Measurements from ENCODE around the gene FMO5. TPM values are rescaled to one million over a fixed set of nuclear protein-coding genes. Genes with fewer than 3 reads are reported as not detected.
"Not testable (repeated sequence)": the region's sequence is repeated elsewhere in the genome, so short reads cannot be mapped to it uniquely, and the experiment has no call there.

FMO5 gene
- polyA plus RNA-seq, 3 donors, result 5.3 to 8.2 (median 7.6) TPM

DNA sequence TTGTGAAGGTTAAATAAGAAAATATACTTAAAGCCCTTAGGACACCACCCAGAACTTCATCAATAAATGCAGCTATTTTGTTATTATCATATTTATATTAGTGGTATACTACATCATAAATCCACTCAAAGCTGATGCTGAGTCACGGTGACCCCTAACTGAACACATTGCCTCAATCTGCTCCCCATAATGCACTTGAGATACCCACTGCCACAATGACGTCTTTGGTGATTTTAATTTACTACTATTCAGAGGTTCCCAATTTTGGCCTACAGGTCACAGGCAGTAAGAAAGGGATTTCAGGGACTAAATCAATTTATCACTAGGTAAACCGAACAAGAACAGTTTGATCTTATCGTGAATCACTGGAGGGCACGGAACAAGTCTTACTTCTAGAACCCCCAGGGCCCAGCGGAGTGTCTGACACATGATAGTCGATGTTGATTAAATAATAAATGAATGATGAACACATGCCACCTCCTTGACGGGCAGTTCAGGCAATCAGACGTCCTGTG, 16.9 kb upstream of the FMO5 start:
- 16 to 20% (median 17%) methylated on average over 9 of the region's 9 CpGs for WGBS, 3 donors

DNA sequence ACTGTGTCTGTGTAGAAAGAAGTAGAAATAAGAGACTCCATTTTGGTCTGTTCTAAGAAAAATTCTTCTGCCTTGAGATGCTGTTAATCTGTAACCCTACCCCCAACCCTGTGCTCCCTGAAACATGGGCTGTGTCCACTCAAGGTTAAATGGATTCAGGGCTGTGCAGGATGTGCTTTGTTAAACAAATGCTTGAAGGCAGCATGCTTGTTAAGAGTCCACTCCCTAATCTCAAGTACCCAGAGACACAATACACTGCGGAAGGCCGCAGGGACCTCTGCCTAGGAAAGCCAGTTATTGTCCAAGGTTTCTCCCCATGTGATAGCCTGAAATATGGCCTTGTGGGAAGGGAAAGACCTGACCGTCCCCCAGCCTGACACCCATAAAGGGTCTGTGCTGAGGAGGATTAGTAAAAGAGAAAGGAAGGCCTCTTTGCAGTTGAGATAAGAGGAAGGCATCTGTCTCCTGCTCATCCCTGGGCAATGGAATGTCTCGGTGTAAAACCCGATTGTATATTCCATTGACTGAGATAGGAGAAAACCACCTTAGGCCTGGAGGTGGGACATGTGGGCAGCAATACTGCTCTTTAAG, 15.1 kb upstream of the FMO5 start:
- not testable (repeated sequence) for H3K27ac ChIP-seq (ENCODE audit: low read depth, low read length)
- 87 to 95% (median 87%) methylated on average over 5 of the region's 5 CpGs for WGBS, 3 donors

More for the DNA sequence above, 16.9 kb upstream of the FMO5 start:
- no peak overlapping the region for H3K27ac ChIP-seq (ENCODE audit: low read depth, low read length)

DNA sequence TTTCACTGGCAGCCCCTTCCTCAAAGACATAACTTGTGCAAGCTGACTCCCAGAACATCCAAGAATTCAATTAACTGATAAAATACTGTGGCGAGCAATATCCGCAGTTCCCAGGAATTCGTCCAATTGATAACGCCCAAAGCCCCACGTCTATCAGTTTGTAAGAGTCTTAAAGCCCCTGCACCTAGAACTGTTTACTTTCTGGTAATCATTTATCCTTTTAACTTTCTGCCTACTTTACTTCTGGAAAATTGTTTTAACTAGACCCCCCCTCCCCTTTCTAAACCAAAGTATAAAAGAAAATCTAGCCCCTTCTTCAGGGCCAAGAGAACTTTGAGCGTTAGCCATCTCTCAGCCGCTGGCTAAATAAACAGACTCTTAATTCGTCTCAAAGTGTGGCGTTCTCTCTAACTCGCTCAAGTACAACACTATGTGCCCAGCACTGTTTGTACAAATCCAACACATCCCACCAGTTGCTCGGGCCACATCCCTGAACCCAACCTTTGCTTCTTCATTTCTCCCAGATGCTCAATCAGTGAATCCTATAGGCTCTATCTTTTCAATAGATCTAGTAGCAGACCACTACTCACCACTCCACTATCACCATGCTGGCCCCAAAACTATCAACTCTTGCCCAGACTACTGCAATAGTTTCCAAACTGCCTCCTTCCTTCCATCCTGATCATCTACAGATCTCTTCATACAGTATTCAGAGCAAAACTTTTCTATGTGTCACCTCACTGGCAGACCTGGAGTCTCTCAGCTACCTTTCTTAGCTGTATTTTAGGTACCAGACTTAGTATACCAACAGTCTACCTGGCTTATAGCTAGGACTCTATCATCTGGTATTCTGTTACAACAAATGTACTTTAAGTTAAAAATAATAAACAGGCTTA, 14.0 kb upstream of the FMO5 start:
- 44 to 83% (median 74%) methylated on average over 11 of the region's 11 CpGs for WGBS, 3 donors
- no peak overlapping the region for H3K27ac ChIP-seq (ENCODE audit: low read depth, low read length)

DNA sequence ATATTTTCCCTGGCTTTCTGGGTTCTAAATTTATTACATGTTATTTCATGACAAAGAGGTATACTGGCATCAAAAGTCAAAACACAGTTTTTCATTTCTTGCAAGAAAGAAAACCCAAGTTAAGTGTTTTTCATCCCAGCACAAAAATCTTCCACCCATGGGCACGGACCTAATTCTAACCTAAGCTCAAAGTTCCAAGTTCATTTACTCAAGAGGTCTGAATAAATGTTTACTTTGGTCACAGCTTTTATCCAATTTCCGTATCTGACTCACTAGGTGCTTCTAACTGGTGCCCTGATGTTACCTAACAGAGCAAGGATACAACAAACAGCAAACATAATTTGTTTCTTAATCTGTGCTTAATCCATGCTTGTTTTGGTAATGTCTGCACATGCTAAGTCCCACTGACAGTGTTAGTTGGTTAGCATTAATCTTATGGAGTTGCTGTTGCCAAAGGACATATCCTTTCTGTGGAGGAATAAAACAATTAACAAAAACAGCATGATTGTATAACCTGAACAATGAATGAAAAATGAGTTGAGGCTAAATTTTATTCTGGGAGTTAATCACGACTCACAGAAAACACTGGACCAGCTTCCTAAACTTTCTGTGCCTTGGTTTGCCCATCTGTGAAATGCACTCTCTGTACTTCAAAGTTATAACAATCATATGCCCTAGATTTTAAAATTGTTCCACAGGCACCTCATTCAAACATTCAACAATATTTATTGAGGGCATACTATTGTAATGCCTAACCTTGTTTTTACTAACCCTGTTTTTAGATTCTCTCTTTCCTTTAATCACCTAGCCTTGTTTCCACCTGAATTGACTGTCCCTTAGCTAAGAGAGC, 13.1 kb upstream of the FMO5 start:
- no peak overlapping the region for H3K27ac ChIP-seq (ENCODE audit: low read depth, low read length)
- WGBS, 3 donors, result 35 to 79% (median 76%) methylated on average over 3 of the region's 3 CpGs

DNA sequence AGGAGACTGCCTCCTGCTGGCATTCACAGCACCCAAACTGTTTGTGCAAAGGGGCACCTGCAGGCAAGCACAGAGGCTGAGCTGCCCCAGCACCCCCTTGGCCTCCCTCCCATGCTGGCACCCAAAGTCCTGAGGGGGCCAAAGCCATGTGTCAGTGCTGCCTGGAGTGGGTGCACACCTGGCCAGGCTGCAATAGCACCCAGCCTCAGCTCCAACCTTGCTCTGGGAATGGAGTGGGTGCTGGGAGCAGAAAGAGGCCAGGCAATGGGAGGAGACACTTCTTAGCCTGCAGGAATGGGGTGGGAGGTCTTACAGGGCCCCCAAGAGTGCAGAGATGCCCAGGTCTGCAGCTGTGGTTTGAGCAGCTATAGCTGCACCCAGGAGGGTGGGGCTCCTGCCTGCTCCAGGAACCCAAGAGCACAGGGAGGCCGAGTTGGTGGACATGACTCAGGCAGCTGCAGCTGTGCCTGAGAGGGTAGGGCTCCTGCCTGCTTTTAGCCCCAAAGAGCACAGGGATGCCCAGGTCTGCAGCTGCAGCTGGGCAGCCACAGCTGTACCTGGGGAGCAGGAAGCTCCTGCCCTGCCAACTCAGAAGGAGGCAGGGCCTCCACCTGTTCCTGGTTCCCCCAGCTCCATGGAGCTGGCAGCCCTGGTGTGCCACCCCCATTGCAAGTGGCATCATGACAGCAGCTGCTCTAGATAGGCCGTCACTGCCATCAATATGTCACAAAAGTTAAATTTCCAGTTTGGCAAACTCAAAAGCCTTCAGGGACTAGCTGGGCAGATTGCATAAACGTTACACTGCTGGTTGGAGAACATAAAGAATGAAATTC, 12.0 kb upstream of the FMO5 start:
- H3K27ac ChIP-seq (ENCODE audit: low read depth, low read length), result no peak overlapping the region
- WGBS, 3 donors, result 27 to 73% (median 68%) methylated on average over 3 of the region's 3 CpGs

DNA sequence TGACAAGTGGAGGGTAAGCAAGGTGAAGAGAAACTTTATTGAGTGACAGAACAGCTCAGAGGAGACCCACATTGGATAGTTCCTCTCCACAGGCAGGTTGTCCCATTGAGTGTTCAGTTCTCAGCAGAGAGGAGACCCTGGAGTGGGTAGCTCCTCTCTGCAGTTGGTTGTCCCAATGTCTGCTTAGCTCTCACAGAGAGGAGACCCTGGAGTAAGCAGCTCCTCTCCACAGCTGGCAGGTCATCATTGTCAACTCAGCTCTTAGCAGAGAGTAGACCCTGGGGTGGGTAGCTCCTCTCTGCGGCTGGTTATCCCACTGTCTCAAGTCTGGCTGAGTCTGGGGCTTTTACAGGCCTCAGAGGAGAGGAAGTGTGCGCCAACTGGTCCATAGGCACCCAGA, 11.3 kb upstream of the FMO5 start:
- 54 to 95% (median 74%) methylated on average over 2 of the region's 2 CpGs for WGBS, 3 donors
- no peak overlapping the region for H3K27ac ChIP-seq (ENCODE audit: low read depth, low read length)

DNA sequence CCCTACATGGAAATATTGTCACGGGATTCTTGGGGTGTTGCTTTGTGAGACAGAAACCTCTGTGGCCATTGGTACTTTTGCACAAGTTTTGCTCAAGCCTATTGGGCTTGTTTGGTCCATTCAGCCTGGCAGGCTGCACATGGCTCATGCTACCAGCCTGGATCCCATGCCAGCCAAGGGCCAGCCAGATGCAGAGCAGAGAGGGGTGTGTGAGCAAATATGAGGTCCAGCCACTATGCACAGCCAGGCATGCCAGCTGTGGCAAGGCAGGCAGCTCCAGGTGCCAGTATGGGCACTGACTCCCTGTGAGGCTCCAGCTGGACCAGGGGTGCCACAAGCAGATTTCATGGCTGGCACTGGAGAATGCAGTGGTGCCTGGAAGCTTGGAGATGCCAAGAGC, 10.7 kb upstream of the FMO5 start:
- WGBS, 3 donors, result 94 to 98% (median 97%) methylated on average over 1 of the region's 1 CpG
- no peak overlapping the region for H3K27ac ChIP-seq (ENCODE audit: low read depth, low read length)

DNA sequence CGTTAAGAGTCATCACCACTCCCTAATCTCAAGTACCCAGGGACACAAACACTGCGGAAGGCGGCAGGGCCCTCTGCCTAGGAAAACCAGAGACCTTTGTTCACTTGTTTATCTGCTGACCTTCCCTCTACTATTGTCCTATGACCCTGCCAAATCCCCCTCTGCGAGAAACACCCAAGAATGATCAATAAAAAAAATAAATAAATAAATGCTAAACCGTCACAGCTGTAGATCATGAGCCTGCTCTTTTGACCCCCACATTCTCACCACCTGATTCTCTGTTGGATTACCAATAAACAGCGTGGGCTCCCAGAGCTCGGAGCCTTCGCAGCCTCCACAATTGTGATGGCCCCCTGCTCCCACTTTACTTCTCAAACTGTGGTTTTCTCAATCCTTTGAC, 8.8 kb upstream of the FMO5 start:
- WGBS, 3 donors, result 72 to 85% (median 74%) methylated on average over 5 to 6 of the region's 8 CpGs
- H3K27ac ChIP-seq (ENCODE audit: low read depth, low read length), result not testable (repeated sequence)

DNA sequence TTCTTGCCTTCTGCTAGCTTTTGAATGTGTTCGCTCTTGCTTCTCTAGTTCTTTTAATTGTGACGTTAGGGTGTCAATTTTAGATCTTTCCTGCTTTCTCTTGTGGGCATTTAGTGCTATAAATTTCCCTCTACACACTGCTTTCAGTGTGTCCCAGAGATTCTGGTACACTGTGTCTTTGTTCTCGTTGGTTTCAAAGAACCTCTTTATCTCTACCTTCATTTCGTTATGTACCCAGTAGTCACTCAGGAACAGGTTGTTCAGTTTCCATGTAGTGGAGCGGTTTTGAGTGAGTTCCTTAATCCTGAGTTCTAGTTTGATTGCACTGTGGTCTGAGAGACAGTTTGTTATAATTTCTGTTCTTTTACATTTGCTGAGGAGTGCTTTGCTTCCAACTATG, 5.9 kb upstream of the FMO5 start:
- WGBS, 3 donors, result 46 to 88% (median 86%) methylated on average over 5 of the region's 5 CpGs
- H3K27ac ChIP-seq (ENCODE audit: low read depth, low read length), result not testable (repeated sequence)

DNA sequence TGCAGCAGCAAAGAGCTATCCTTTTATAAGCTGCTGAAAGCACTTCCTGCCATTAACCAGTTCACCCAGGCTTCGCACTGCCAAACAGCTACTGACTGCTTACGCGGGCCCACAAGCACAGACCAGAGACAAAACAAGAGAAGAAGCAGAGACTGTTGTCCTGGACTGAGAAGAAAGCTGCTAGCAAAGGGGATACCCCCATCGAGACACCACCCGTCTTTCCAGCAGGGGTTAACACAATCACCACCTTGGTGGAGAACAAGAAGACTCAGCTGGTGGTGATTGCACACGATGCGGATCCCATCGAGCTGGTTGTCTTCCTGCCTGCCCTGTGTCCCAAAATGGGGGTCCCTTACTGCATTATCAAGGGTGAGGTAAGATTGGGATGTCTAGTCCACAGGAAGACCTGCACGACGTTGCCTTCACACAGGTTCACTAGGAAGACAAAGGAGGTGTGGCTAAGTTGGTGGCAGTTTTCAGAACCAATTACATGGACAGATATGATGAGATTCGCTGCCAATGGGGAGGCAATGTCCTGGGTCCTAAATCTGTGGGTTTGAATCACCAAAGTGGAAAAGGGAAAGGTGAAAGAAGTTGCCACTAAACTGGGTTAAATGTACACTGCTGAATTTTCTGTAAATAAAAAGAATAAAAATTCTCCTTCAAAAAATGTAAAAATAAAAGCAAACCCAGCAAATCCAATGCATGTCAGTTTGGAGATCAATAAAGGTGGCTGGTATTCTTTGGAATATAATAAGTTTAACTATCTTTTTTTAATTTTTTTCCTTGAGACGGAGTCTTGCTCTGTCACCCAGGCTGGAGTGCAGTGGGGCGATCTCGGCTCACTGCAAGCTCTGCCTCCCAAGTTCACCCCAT, 1.2 kb downstream of the FMO5 start:
- no peak overlapping the region for H3K27ac ChIP-seq (ENCODE audit: low read depth, low read length)

DNA sequence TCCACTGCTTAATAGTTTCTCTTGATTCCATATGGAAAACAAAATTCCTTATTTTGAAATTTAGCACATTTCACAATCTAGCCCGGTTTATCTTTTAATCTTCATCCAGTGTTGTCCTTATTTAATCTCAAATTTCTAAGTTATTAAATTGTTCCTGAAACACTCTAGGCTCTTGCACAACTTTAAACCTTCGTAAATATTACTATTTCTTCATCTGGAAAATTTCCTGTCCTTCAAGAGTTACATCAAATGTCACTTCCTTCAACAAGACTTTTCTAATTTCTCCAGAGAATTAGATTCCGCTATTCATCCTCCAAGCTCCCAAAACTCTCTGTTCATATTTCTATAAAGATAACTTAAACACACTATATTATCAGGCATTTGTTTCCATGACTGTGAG, 6.5 kb downstream of the FMO5 start:
- 36 to 63% (median 40%) methylated on average over 3 of the region's 3 CpGs for WGBS, 3 donors
- H3K27ac ChIP-seq (ENCODE audit: low read depth, low read length), result no peak overlapping the region

More for the DNA sequence above, 1.2 kb downstream of the FMO5 start:
- WGBS, 3 donors, result 60 to 70% (median 66%) methylated on average over 14 of the region's 14 CpGs

DNA sequence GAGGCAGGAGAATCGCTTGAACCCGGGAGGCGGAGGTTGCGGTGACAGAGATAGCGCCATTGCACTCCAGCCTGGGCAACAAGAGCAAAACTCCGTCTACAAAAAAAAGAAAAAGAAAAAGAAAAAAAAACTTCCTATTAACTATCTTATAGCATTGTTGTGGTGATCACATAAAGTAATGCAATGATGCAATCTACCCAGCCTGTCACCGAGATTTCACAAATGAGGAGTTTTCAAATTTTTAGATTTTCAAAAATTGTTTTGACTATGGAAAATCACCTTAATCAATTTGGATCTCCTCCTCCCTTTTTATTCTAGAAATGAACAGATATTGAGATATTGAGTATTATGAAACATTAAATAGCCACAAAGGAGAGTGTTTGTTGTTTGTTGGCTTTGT, 8.0 kb downstream of the FMO5 start:
- WGBS, 3 donors, result 85 to 95% (median 88%) methylated on average over 7 of the region's 7 CpGs
- no peak overlapping the region for H3K27ac ChIP-seq (ENCODE audit: low read depth, low read length)

DNA sequence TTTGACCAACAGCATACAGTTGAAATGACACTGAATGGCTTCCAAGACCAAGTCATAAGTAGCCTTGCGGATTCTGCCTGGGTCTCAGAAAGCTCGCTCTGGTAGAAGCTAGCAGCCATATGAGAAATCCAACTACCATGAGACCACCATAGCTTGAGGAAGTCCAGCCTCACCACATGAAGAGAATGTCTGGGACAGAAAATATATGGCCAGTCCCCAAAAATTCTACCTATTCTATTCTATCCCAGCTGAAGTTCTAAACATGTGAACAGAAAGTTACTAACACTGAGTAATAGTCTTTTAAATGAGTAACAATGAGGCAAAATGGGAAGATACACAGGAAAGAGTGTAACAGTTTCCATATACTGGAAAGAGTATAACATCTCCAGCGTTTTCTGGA, 9.0 kb downstream of the FMO5 start:
- no peak overlapping the region for H3K27ac ChIP-seq (ENCODE audit: low read depth, low read length)
- 58 to 92% (median 73%) methylated on average over 3 of the region's 3 CpGs for WGBS, 3 donors

DNA sequence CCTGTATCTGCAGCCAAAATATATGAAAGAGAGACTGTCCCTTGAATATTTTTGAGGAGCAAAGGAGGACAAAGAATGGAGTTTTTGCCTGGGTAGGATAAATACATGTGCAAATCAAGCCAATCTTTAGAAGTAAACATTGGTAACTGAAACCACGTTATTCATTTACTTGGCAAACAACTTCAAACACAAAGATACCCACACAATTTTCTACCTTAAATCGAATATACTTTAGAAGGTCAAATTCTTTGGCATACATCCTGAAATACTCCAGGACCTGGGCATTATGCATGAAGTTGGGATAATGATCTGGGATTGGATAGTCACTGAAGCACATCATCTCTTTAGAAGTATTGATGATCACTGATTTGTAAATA, 9.6 kb downstream of the FMO5 start:
- 25 to 58% (median 48%) methylated on average over 2 of the region's 2 CpGs for WGBS, 3 donors
- H3K27ac ChIP-seq (ENCODE audit: low read depth, low read length), result no peak overlapping the region

DNA sequence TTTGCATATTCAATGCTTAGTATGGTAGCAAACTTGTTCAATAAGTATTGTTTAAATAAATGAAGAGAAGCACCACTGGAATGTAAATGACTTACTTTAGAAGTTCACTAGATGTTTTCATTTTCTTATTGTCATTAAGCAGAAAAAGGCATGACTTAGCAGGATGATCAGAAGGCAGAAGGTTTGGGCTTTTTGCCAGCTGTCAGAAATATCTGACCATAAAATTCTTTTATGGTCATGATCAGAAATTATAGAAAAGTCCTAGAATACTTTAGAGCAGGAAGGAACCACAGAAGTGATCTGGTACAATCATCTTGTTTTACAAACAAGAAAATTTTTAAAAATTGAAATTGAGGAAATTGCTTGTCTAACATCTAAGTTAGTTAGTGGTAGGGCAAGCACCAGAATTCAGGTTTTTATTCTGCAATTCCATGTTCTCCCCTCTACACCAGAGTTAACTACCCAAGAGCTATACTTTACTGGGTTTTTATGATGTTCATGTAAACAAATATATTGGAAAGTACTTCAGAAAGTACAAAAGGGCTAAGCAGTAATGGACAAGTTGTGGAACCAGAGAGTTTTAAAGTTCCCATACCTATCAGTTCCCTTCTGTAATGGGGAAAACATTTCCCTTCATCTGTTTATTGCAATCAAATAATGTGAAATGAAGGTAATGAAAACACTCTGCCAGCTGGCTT, 10.1 kb downstream of the FMO5 start:
- no peak overlapping the region for H3K27ac ChIP-seq (ENCODE audit: low read depth, low read length)

DNA sequence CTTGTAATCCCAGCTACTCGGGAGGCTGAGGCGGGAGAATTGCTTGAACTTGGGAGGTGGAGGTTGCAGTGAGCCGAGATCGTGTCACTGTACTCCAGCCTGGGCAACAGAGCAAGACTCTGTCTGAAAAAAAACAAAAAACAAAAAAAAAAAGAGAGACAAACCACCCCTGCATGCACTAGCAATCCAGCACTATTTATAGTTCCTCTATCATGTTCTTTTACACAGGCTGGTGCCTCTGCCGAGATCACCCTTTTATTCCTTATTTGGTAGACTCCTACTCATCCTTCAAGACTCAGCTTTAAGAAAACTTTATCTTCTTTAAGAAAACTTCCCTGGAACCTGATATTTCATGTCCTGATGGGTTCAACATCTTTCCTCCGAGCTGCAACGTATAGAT, 10.8 kb downstream of the FMO5 start:
- 73 to 88% (median 86%) methylated on average over 7 of the region's 7 CpGs for WGBS, 3 donors
- no peak overlapping the region for H3K27ac ChIP-seq (ENCODE audit: low read depth, low read length)

DNA sequence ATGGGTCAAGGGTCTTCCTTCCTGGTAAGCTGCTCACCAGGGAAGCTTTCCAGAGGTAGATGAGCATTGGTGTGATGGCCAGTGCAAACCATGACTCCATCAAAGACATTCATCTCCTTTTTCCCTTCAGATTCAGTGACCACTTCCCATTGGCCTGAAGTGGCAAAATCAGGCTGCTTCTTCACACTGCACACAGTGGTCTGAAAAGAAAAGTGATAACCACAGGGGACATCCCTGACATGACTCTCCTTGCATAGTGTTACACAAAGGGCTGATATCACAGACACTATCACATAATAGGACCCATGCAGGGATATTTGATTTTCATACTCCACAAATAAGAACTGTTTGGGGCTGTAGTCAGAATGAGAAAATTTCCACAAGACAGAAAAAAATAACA, 11.9 kb downstream of the FMO5 start:
- H3K27ac ChIP-seq (ENCODE audit: low read depth, low read length), result no peak overlapping the region

All from adipose tissue (tissue), 3 donors.